Measurements from ENCODE around the gene DDX28.

- TF ChIP-seq MAFK (IDR thresholded peaks at IDR 0.05; ENCODE audit: low read depth, low read length) (no peak), CTCF (IDR thresholded peaks at IDR 0.05; ENCODE audit: control extremely low read depth in 1 of 3, insufficient read depth in 1 of 3, low read depth in 1 of 3, low read length in 3 of 3) (no peak), JUND (IDR thresholded peaks at IDR 0.05; ENCODE audit: low read length) (no peak), ATF3 (IDR thresholded peaks at IDR 0.05; ENCODE audit: insufficient read depth, low read depth, low read length) (no peak), RXRA (IDR thresholded peaks at IDR 0.05; ENCODE audit: insufficient read depth, low read depth, low read length) (no peak), POLR2AphosphoS5 (IDR thresholded peaks at IDR 0.05; ENCODE audit: low read depth, low read length) (no peak), HDAC2 (IDR thresholded peaks at IDR 0.05; ENCODE audit: borderline replicate concordance in 1 of 2, low read depth in 2 of 2, low read length in 2 of 2) (no peak), BRCA1 (IDR thresholded peaks at IDR 0.05; ENCODE audit: low read depth, low read length) (no peak), CEBPB (IDR thresholded peaks at IDR 0.05; ENCODE audit: low read depth, low read length) (no peak), POLR2A (IDR thresholded peaks at IDR 0.05; ENCODE audit: control extremely low read depth in 1 of 2, low read depth in 2 of 2, low read length in 2 of 2) (no peak), GABPA (IDR thresholded peaks at IDR 0.05; ENCODE audit: borderline replicate concordance, insufficient read depth, low read length) (no peak), EP300 (IDR thresholded peaks at IDR 0.05; ENCODE audit: borderline replicate concordance in 1 of 2, low read depth in 2 of 2, low read length in 2 of 2) (no peak), EGR1 (IDR thresholded peaks at IDR 0.05; ENCODE audit: borderline replicate concordance, low read depth, low read length) (no peak)
Observed at GRCh38 chr16:68065716-68066305, 42.8 kb upstream of the DDX28 start.
